A673 (cell line): ENCODE measurements around the gene RPH3AL.

ENCODE experiments used
- CTCF ChIP-seq: fragments of 300-800, 200-600 bp; sonication (generic); conservative IDR thresholded peaks from 2 replicates; pipeline ENCODE4 v1.5.1; 2017; ENCODE audit warnings: low read depth, mild to moderate bottlenecking, antibody characterized with exemption, low read length, moderate library complexity, mixed read lengths
- EZH2 ChIP-seq: fragments of 200-600 bp; sonication (generic); IDR thresholded peaks from 2 replicates; pipeline ENCODE4 v1.6.1; 2017; ENCODE audit warnings: borderline replicate concordance, low read depth, mild to moderate bottlenecking, mixed read lengths, antibody characterized with exemption, low read length; ENCODE audit not compliant: poor library complexity, severe bottlenecking

- TF ChIP-seq CTCF = no peak
- TF ChIP-seq EZH2 = no peak
Observed at GRCh38 chr17:336110-337021, 16.2 kb downstream of the RPH3AL start.
